Right atrium auricular region (tissue), 2 donors: ENCODE data around the gene CHD6. TPM values are rescaled to one million over a fixed set of nuclear protein-coding genes. Genes with fewer than 3 reads are reported as not detected.

Source experiments
- DNase-seq: peaks from one replicate; pipeline ENCODE4 v3.0.0-alpha.2; 2019; ENCODE audit warnings: low spot score
- H3K27ac ChIP-seq, 2 donors: fragments of 200-600 bp; sonication (generic); 1 replicate in 1 of 2; 2 replicates in 1 of 2; pipeline ENCODE4 v1.5.1; 2016 to 2019
- H3K27me3 ChIP-seq, 2 donors: fragments of 200-600 bp; sonication (generic); one replicate each; pipeline versions ENCODE4 v1.5.1 to v1.6.0; 2017 to 2019
- H3K36me3 ChIP-seq: fragments of 200-600 bp; sonication (generic); one replicate; pipeline ENCODE4 v1.5.1; 2016
- H3K4me1 ChIP-seq, 2 donors: fragments of 200-600 bp; sonication (generic); one replicate each; pipeline versions ENCODE4 v1.5.1 to v1.6.0; 2017 to 2019
- H3K4me3 ChIP-seq, 2 donors: fragments of 200-600 bp; sonication (generic); 1 replicate in 1 of 2; 2 replicates in 1 of 2; pipeline ENCODE4 v1.5.1; 2017 to 2019; ENCODE audit warnings: mild to moderate bottlenecking in 1 of 2, moderate library complexity in 1 of 2
- H3K9me3 ChIP-seq, 2 donors: fragments of 200-600 bp; sonication (generic); one replicate each; pipeline ENCODE4 v1.5.1; 2019
- total RNA-seq, 2 donors: library from RNA; depleted of rRNA; stranded (reverse); fragments of >200 nt; gene quantifications; one replicate each; pipeline ENCODE4 v1.1.0, GENCODE V29; 2016
- TF ChIP-seq, protein P1 (sequence below), 2 donors: fragments of 200-600 bp; sonication (generic); IDR thresholded peaks; one replicate each; pipeline ENCODE4 v1.5.1; 2019; ENCODE audit warnings: antibody characterized with exemption in 2 of 2

CHD6 gene
- total RNA-seq, 2 donors from 2014 or later: 22.2 to 27.4 TPM

DNA sequence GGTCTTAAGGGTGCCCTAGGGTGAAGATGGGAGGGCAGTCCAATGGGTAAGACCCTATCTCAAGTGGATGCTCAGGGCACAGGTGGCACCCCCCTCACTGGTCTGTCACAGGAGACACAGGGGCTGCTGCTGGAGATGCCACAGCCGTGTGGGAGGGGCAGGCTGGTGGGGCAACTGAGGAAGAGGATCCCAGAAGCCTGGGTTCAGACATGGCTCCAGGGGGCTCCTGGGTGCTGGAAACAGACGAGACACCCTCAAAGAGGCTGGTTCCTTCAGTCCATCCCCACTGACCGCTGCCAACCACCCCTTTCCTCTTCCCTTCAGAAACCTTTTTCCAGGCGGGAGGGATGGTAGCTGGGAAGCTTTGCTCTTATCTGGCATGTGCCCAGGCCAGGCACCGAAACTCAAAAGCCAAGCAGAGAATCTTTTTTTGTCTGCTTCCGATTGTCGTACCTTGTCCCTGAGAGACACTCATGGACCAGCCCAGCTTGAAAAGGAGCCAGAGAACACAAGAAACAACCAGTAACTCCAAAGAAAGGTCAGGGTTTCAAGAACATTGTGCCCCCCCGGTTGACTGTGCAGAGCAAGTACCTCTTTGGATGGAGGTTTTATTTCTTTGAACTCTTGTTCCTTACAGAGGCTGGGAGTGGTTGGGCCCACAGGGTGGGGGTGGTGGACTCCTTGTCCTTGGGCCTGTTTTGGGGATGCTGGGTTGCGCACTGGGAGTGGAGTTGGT is 223.1 kb downstream of the CHD6 start:
- no peaks in the 10 kb centered on the region for H3K27me3 ChIP-seq
- H3K4me1 ChIP-seq: peaks cover 0 to 62% of the 10 kb centered on the region in 2 donors
- H3K27ac ChIP-seq: peak overlapping the region; percentile 45 to 54
- H3K9me3 ChIP-seq: no peaks in the 10 kb centered on the region
- no peaks in the 10 kb centered on the region for H3K36me3 ChIP-seq
- TF ChIP-seq, protein P1, sequence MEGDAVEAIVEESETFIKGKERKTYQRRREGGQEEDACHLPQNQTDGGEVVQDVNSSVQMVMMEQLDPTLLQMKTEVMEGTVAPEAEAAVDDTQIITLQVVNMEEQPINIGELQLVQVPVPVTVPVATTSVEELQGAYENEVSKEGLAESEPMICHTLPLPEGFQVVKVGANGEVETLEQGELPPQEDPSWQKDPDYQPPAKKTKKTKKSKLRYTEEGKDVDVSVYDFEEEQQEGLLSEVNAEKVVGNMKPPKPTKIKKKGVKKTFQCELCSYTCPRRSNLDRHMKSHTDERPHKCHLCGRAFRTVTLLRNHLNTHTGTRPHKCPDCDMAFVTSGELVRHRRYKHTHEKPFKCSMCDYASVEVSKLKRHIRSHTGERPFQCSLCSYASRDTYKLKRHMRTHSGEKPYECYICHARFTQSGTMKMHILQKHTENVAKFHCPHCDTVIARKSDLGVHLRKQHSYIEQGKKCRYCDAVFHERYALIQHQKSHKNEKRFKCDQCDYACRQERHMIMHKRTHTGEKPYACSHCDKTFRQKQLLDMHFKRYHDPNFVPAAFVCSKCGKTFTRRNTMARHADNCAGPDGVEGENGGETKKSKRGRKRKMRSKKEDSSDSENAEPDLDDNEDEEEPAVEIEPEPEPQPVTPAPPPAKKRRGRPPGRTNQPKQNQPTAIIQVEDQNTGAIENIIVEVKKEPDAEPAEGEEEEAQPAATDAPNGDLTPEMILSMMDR (IDR thresholded peaks at IDR 0.05): no peak
- H3K4me3 ChIP-seq: no peak overlapping the region
- peak; percentile 62 for DNase-seq

DNA sequence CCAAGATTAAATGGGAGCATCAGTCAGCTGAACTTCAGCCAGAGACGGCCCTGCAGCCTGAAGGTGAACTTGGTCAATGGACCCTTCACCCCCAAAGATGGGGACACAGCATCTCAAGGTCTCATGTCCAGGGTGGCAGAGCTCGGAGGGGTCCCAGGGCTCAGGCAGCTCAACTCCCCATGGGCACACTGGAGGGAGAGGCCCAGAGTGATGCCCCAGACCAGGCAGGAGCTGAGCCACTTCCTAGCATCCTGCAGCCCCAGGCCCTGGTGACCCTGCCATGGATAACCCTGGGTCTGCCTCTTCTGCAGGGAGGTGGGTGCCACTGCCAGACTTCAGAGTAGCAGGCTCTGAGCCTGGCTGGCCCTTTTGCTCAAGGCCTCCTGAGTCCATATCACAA is 224.1 kb downstream of the CHD6 start:
- Histone ChIP-seq H3K27ac (peak overlapping the region in 1 of 2 donors; percentile 45), H3K4me3 (no peak overlapping the region), H3K9me3 (no peaks in the 10 kb centered on the region), H3K27me3 (no peaks in the 10 kb centered on the region), H3K4me1 (peaks cover 0 to 62% of the 10 kb centered on the region in 2 donors), H3K36me3 (no peaks in the 10 kb centered on the region)
- TF ChIP-seq, protein P1 (IDR thresholded peaks at IDR 0.05): no peak
- no peak for DNase-seq

DNA sequence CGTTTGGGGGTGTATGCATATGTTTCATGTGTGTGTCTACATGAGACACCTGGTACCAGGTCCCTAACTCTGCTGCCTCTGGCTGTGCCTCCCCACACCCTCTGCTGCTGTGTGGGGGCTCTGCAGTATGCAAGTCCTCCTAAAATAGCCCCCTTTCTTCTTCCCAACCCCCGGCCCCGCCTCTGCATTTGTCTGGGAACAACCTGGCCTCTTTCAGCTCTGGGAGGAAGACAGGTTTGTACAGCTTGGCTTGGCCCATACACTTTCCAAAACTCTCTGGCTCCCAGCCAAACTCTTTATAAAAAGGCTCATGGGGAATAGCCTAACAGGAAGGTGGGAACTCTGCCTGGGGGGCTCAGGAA is 224.5 kb downstream of the CHD6 start:
- Histone ChIP-seq H3K4me1 (peaks cover 0 to 62% of the 10 kb centered on the region in 2 donors), H3K27me3 (no peaks in the 10 kb centered on the region), H3K36me3 (no peaks in the 10 kb centered on the region), H3K9me3 (no peaks in the 10 kb centered on the region), H3K4me3 (no peak overlapping the region), H3K27ac (no peak overlapping the region)
- TF ChIP-seq, protein P1 (IDR thresholded peaks at IDR 0.05): no peak
- no peak for DNase-seq

DNA sequence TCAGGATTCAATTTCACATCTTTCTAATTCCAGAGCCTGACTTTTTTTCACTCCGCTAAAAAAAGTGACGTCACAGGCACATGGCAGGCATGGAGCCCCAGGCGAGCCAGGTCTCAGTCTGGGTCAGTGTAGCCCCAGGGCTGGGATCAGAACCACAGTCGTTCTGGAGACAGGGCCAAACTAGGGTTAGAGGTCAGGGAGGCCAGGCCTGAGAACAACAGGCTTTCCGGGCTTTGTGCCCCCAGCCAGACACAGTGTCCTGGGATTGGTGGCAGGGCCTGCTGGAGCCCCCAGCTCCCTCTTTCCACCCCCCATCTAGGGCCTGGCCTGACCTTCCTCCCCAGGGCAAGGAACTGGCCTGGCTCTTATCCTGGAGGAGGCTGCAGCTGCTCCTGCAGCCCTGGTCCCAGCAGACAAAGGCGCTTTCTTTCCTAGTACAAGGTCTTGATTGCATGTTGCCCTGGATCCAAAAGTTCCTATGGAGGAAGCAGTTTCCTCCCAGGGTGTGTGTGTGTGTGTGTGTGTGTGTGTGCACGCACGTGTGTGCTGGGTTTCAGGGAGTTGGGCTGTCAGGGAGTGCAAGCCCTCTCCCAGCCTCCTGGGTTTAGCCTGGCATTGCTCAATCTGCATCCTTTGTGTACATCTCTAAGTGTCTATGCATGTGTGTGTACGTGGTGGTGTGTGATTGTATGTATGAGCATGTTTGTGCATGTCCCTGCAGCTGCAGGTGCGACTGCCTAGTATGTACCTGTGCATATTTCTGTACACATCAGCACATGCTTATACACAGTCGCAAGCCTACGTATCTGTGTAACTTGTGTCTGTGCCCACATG is 225.1 kb downstream of the CHD6 start:
- H3K4me1 ChIP-seq: peaks cover 0 to 60% of the 10 kb centered on the region in 2 donors
- TF ChIP-seq, protein P1 (IDR thresholded peaks at IDR 0.05): no peak
- no peaks in the 10 kb centered on the region for H3K36me3 ChIP-seq

DNA sequence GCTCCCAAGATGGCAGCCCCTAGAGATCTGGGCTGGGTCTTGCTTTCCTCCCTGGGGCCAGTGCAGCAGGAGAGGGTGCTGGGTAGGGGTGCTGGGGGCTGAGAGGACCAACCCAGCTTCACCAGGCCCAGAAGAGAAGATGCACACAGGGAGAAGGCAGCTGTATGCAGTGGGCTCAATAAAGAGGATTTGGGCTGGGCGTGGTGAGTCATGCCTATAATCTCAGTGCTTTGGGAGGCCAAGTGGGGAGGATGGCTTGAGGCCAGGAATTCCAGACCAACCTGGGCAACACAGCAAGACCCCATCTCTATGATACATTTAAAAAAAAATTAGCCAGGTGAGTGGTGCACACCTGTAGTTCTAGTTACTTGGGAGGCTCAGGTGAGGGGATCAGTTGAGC is 225.9 kb downstream of the CHD6 start:
- no peaks in the 10 kb centered on the region for H3K9me3 ChIP-seq
- H3K4me3 ChIP-seq: no peak overlapping the region
- DNase-seq: no peak
- H3K27me3 ChIP-seq: no peaks in the 10 kb centered on the region
- TF ChIP-seq, protein P1 (IDR thresholded peaks at IDR 0.05): no peak
- H3K36me3 ChIP-seq: no peaks in the 10 kb centered on the region
- H3K4me1 ChIP-seq: peaks cover 0 to 59% of the 10 kb centered on the region in 2 donors
- H3K27ac ChIP-seq: peak overlapping the region; percentile 47 to 67

More for the DNA sequence above, 225.1 kb downstream of the CHD6 start:
- peak; percentile 66 for DNase-seq
- Histone ChIP-seq H3K9me3 (no peaks in the 10 kb centered on the region), H3K27me3 (no peaks in the 10 kb centered on the region), H3K27ac (peak overlapping the region; percentile 47 to 67), H3K4me3 (no peak overlapping the region)
